Measurements from ENCODE around the gene GRIN1.

GRIN1 gene

DNA sequence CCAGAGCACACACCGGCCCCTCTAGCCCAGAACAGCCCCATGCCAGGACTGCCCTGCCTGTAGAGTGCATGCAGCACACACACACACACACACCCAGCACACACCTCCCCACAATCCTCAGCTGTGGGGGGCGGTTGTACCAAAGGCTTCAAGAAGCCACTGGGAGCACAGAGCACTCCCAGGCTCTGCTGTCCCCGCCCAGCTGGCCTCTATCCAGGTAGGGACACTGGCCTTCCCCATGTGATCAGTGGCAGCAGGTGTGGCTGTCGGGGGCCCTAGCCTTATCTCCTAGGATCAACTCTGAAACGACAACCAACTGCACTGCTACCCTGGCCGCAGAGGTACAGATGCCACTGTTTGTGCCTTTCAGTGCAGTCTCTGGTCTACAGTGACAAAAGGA lies 47.4 kb downstream of the GRIN1 start:
- Histone ChIP-seq H3K9me3 (ENCODE audit: low read depth, low read length) (no peaks in the 10 kb centered on the region), H3K27ac (no peak overlapping the region), H3K9ac (ENCODE audit: insufficient read length) (no peak overlapping the region), H3K4me3 (no peak overlapping the region), H3K36me3 (ENCODE audit: insufficient read depth, low read length) (peaks cover 14% of the 10 kb centered on the region; the same call in 1 of the 2 replicates)
- TF ChIP-seq FOXP2 (optimal IDR thresholded peaks at IDR 0.05; ENCODE audit: control extremely low read depth, extremely low read length, insufficient read depth) (no peak), EZH2 (IDR thresholded peaks at IDR 0.05) (no peak), POLR2AphosphoS5 (IDR thresholded peaks at IDR 0.05; ENCODE audit: borderline replicate concordance, low read depth, low read length) (no peak)
- no peak for DNase-seq (ENCODE audit: low read depth, low spot score)

DNA sequence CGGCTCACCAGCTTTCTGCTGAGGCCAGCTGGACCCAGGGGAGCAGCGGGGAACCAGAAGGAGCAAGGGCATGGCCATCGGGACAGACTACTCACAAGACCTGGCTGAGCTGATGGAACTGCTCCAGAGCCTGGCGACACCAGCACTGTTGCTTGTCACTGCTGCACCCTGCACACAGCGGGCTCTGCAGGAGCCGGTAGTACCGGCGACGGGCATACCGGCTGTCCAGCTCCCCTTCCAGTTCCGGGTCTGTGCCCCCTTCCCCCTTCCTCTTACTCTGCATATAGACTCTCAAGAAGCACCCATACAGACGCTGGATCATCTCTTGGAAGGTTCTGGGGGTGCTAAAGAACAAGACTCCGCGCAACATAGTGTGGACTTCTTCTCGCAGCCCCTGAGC lies 48.4 kb downstream of the GRIN1 start:
- peak overlapping the region; percentile 97 for H3K4me3 ChIP-seq
- DNase-seq (ENCODE audit: low read depth, low spot score): no peak
- H3K9ac ChIP-seq (ENCODE audit: insufficient read length): peak overlapping the region; percentile 96
- H3K27ac ChIP-seq: no peak overlapping the region
- H3K9me3 ChIP-seq (ENCODE audit: low read depth, low read length): no peaks in the 10 kb centered on the region
- peaks cover 14% of the 10 kb centered on the region; the same call in 1 of the 2 replicates for H3K36me3 ChIP-seq (ENCODE audit: insufficient read depth, low read length)
- TF ChIP-seq FOXP2 (optimal IDR thresholded peaks at IDR 0.05; ENCODE audit: control extremely low read depth, extremely low read length, insufficient read depth): no peak
- TF ChIP-seq EZH2 (IDR thresholded peaks at IDR 0.05): no peak
- no peak for TF ChIP-seq POLR2AphosphoS5 (IDR thresholded peaks at IDR 0.05; ENCODE audit: borderline replicate concordance, low read depth, low read length)

DNA sequence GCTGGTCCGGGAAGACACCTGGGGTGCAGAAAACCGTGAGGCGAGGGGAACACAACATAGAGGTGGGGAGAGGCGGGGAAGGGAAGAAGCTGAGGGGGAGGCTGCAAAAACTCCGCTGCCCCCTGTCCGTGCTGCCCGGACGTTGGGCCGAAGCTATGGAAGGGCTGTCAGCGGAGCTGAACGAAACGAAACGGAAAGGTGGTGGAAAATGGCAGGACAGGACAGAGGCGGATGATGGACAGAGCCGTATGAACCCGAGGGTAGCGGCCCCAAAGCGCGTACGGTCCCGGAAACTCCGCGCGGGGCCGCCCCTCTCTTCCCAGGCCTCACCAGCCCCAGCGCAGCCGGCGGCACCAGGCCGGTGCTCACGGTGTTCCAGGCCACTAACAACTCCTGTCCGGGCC lies 49.1 kb downstream of the GRIN1 start:
- Histone ChIP-seq H3K36me3 (ENCODE audit: insufficient read depth, low read length) (peaks cover 12% of the 10 kb centered on the region; the same call in 1 of the 2 replicates), H3K4me3 (peak overlapping the region; percentile 97), H3K9me3 (ENCODE audit: low read depth, low read length) (no peaks in the 10 kb centered on the region), H3K27ac (peak overlapping the region; percentile 62), H3K9ac (ENCODE audit: insufficient read length) (peak overlapping the region; percentile 96)
- DNase-seq (ENCODE audit: low read depth, low spot score): no peak
- TF ChIP-seq EZH2 (IDR thresholded peaks at IDR 0.05) (no peak), FOXP2 (optimal IDR thresholded peaks at IDR 0.05; ENCODE audit: control extremely low read depth, extremely low read length, insufficient read depth) (no peak), POLR2AphosphoS5 (IDR thresholded peaks at IDR 0.05; ENCODE audit: borderline replicate concordance, low read depth, low read length) (no peak)

DNA sequence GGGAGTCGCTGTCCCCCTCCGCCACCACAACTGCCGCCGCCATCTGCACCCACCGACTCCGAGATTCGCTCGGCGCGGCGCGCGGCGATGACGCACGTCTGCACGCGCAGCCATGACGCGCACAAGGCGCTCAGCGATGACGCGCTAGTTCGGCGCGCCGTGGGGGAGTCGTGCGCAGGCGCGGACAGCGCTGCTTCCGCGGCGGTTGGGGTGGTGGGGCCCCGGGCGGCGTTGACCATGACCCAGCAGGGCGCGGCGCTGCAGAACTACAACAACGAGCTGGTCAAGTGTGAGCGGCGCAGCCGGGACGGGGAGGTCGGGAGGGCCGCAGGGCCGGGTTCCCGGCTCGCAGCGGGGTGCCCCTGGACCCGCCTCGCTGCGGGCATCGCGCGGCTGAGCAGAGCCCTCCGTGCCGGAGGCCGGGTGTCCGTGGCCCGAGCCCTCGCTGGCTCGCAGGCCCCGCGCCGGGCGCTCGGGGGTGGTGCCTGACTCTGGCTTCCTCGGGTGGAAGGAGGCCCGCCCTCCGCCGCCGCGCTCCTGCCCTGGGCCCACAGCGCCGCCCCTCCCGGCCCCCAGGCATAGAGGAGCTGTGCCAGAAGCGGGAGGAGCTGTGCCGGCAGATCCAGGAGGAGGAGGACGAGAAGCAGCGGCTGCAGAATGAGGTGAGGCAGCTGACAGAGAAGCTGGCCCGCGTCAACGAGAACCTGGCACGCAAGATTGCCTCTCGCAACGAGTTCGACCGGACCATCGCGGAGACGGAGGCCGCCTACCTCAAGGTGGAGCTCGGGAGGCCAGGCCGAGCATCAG lies 49.7 kb downstream of the GRIN1 start, which contains the start of the genes ANAPC2 and SSNA1:
ANAPC2 (minus strand) TSS at position 71 of the 807 bp plus-strand sequence; CDS start at position 43, 28 bp downstream.
SSNA1 (plus strand) TSS at position 187 of the 807 bp plus-strand sequence; CDS start at position 238, 51 bp downstream.
- Histone ChIP-seq H3K36me3 (ENCODE audit: insufficient read depth, low read length) (peaks cover 6% of the 10 kb centered on the region; the same call in 1 of the 2 replicates), H3K9me3 (ENCODE audit: low read depth, low read length) (no peaks in the 10 kb centered on the region), H3K27ac (peak within 1 kb of the TSS; percentile 89), H3K9ac (ENCODE audit: insufficient read length) (peak within 1 kb of the TSS; percentile 96), H3K4me3 (peak within 1 kb of the TSS; percentile 97)
- peak; percentile 94 for TF ChIP-seq POLR2AphosphoS5 (IDR thresholded peaks at IDR 0.05; ENCODE audit: borderline replicate concordance, low read depth, low read length)
- no peak for TF ChIP-seq EZH2 (IDR thresholded peaks at IDR 0.05)
- peak; percentile 85 for TF ChIP-seq FOXP2 (optimal IDR thresholded peaks at IDR 0.05; ENCODE audit: control extremely low read depth, extremely low read length, insufficient read depth)
- peak; percentile 16 for DNase-seq (ENCODE audit: low read depth, low spot score)

DNA sequence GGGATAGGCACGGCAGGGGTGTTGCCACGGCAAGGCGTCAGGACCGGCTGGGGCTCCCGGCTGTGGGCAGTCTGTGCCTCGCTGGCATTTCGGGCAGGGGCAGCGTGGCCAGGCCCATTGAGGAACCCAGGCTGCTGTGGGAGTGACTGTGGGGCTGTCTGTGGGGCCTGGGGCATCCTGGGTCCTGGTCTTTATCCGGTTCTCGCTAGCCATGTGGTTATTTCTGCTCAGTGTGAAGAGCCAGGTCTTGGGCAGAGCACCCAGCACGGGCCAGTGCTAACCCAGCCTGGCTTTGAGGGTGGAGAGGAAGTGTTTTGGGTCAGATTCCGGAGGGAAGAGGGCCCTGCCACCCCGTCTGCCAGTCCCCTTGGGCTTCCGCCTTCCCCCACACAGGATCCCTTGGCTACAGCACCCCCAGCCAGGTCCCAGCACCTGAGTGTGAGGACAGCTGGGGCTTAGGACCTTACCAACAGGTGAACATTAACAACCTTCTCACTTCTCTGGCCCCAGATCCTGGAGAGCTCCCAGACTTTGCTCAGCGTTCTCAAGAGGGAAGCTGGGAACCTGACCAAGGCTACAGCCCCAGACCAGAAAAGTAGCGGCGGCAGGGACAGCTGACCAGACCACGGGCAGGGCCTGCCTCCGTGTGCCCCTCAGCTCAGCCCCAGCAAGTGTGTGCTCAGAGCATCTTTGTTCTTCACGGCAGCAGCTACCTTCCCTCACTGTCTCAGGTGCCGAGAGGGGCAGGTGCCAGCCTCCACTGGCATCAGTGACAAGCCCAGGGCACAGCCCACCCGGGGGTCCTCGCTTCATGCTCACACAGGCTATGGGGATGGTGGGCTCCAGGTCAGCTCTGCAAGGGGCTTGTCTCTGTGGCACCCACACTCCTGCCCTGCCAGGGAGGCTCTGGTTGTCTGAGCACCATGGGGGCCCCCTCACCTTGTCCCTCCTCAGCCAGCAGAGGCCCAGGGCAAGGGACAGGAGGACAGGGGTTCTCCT lies 50.6 kb downstream of the GRIN1 start:
- H3K27ac ChIP-seq: no peak overlapping the region
- H3K9ac ChIP-seq (ENCODE audit: insufficient read length): peak overlapping the region; percentile 96
- TF ChIP-seq EZH2 (IDR thresholded peaks at IDR 0.05): no peak
- no peak for TF ChIP-seq FOXP2 (optimal IDR thresholded peaks at IDR 0.05; ENCODE audit: control extremely low read depth, extremely low read length, insufficient read depth)
- TF ChIP-seq POLR2AphosphoS5 (IDR thresholded peaks at IDR 0.05; ENCODE audit: borderline replicate concordance, low read depth, low read length): no peak
- DNase-seq (ENCODE audit: low read depth, low spot score): no peak
- no peaks in the 10 kb centered on the region for H3K9me3 ChIP-seq (ENCODE audit: low read depth, low read length)
- H3K36me3 ChIP-seq (ENCODE audit: insufficient read depth, low read length): peaks cover 6% of the 10 kb centered on the region; the same call in 1 of the 2 replicates
- peak overlapping the region; percentile 97 for H3K4me3 ChIP-seq

DNA sequence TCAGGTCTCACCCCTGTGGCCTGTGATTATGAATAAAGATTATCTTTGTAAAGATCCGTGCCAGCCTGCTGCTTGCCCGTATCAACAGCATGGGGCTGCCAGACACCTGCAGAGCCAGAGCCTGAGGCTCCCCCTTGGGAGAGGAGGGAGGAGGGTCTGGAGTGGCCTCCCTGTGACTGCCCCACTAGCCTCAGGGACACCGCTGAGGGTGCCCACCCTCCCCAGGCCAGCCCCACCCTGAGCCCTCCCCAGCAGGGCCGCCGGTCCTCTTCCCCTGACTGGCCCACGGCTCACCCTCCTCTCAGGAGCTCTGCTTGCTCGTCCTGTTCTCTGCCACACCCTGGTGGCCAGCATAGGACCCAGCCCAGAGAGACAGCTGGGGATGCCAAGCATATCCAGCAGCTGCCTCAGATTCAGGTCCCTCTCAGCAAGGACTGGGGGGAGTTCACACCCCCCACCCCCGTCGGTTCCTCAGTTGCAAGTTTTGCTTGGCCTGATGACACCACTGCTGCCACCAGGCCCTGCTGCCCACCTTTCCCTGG lies 51.4 kb downstream of the GRIN1 start:
- H3K9me3 ChIP-seq (ENCODE audit: low read depth, low read length): no peaks in the 10 kb centered on the region
- H3K9ac ChIP-seq (ENCODE audit: insufficient read length): no peak overlapping the region
- H3K4me3 ChIP-seq: no peak overlapping the region
- H3K27ac ChIP-seq: no peak overlapping the region
- H3K36me3 ChIP-seq (ENCODE audit: insufficient read depth, low read length): peaks cover 6% of the 10 kb centered on the region; the same call in 1 of the 2 replicates
- DNase-seq (ENCODE audit: low read depth, low spot score): no peak
- TF ChIP-seq FOXP2 (optimal IDR thresholded peaks at IDR 0.05; ENCODE audit: control extremely low read depth, extremely low read length, insufficient read depth) (no peak), POLR2AphosphoS5 (IDR thresholded peaks at IDR 0.05; ENCODE audit: borderline replicate concordance, low read depth, low read length) (no peak), EZH2 (IDR thresholded peaks at IDR 0.05) (no peak)

DNA sequence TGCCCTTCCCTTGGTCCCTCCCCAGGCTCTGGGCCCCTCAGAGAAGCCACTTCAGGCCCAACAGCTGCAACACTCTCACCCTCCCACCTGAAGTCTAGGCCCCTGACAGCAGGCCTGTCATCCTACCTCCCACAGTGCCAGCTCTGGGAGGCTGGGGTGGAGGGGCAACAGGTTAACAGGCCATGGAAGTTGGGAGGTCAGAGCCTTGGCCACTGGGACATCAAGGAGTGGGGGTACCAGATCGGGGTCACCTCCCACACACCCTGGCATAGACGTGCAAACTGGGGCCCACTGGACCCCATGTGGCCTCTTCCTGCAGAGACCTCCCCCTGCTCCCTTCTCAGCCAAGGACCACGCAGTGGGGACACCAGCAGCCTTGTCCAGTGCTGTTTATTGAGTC lies 52.3 kb downstream of the GRIN1 start:
- no peak for DNase-seq (ENCODE audit: low read depth, low spot score)
- TF ChIP-seq EZH2 (IDR thresholded peaks at IDR 0.05) (no peak), POLR2AphosphoS5 (IDR thresholded peaks at IDR 0.05; ENCODE audit: borderline replicate concordance, low read depth, low read length) (peak; percentile 24; the same call in 1 of the 2 replicates), FOXP2 (optimal IDR thresholded peaks at IDR 0.05; ENCODE audit: control extremely low read depth, extremely low read length, insufficient read depth) (no peak)
- Histone ChIP-seq H3K4me3 (no peak overlapping the region), H3K27ac (no peak overlapping the region), H3K36me3 (ENCODE audit: insufficient read depth, low read length) (peaks cover 6% of the 10 kb centered on the region; the same call in 1 of the 2 replicates), H3K9me3 (ENCODE audit: low read depth, low read length) (no peaks in the 10 kb centered on the region), H3K9ac (ENCODE audit: insufficient read length) (no peak overlapping the region)
